ENCODE data around the gene OR2T11. TPM values are rescaled to one million over a fixed set of nuclear protein-coding genes. Genes with fewer than 3 reads are reported as not detected.
"Not testable (repeated sequence)": the region's sequence is repeated elsewhere in the genome, so short reads cannot be mapped to it uniquely, and the experiment has no call there.

Gene OR2T11
- polyA plus RNA-seq: not detected
- long read RNA-seq, donor 1: 0 reads
- long read RNA-seq, donor 2: 0 reads
- long read RNA-seq, donor 3: 0 reads
- long read RNA-seq, donor 4: 0 reads
- long read RNA-seq, donor 5: 0 reads
- long read RNA-seq, donor 6: 0 reads
- long read RNA-seq, donor 7: 0 reads
- long read RNA-seq, donor 8: 0 reads
- long read RNA-seq, donor 9: 0 reads
- long read RNA-seq, donor 10: 0 reads
- long read RNA-seq, donor 11: 0 reads

GRCh38 chr1:248634991-248635390 lies at the start of gene OR2T11:
Gene OR2T11 (minus strand): TSS chr1:248635091. CDS start chr1:248627128, 7,963 bp downstream.
- not testable (repeated sequence) for H3K4me1 ChIP-seq (ENCODE audit: control insufficient read depth, insufficient read depth, low read length); H3K36me3 ChIP-seq (ENCODE audit: control insufficient read depth, insufficient read depth, low read length); H3K4me3 ChIP-seq (ENCODE audit: low read length); H3K9me3 ChIP-seq (ENCODE audit: control insufficient read depth, low read depth, low read length); H3K27me3 ChIP-seq (ENCODE audit: control insufficient read depth, insufficient read depth, low read length); DNase-seq; H3K27ac ChIP-seq (ENCODE audit: low read length)
- no CpG with 5 or more reads among the region's 2 CpGs for WGBS (ENCODE audit: insufficient coverage, low lambda C conversion rate)

- H3K4me3 ChIP-seq (ENCODE audit: low read length): no peak overlapping the region
- H3K9me3 ChIP-seq (ENCODE audit: control insufficient read depth, low read depth, low read length): no peaks in the 10 kb centered on the region
- no CpG with 5 or more reads among the region's 8 CpGs for WGBS (ENCODE audit: insufficient coverage, low lambda C conversion rate)
- H3K27ac ChIP-seq (ENCODE audit: low read length): no peak overlapping the region
- no peaks in the 10 kb centered on the region for H3K36me3 ChIP-seq (ENCODE audit: control insufficient read depth, insufficient read depth, low read length)
- no peak for DNase-seq
- H3K4me1 ChIP-seq (ENCODE audit: control insufficient read depth, insufficient read depth, low read length): no peaks in the 10 kb centered on the region
- no peaks in the 10 kb centered on the region for H3K27me3 ChIP-seq (ENCODE audit: control insufficient read depth, insufficient read depth, low read length)
Observed at GRCh38 chr1:248681651-248682050, 46.8 kb upstream of the OR2T11 start.

GRCh38 chr1:248670003-248670402 lies 35.1 kb upstream of the OR2T11 start:
- no peaks in the 10 kb centered on the region for H3K4me1 ChIP-seq (ENCODE audit: control insufficient read depth, insufficient read depth, low read length)
- no peak for DNase-seq
- H3K4me3 ChIP-seq (ENCODE audit: low read length): no peak overlapping the region
- H3K9me3 ChIP-seq (ENCODE audit: control insufficient read depth, low read depth, low read length): peaks cover 10% of the 10 kb centered on the region
- no CpG with 5 or more reads among the region's 1 CpG for WGBS (ENCODE audit: insufficient coverage, low lambda C conversion rate)
- no peak overlapping the region for H3K27ac ChIP-seq (ENCODE audit: low read length)
- no peaks in the 10 kb centered on the region for H3K36me3 ChIP-seq (ENCODE audit: control insufficient read depth, insufficient read depth, low read length)
- H3K27me3 ChIP-seq (ENCODE audit: control insufficient read depth, insufficient read depth, low read length): no peaks in the 10 kb centered on the region

- not testable (repeated sequence) for H3K9me3 ChIP-seq (ENCODE audit: control insufficient read depth, low read depth, low read length); H3K4me3 ChIP-seq (ENCODE audit: low read length); H3K36me3 ChIP-seq (ENCODE audit: control insufficient read depth, insufficient read depth, low read length); H3K27ac ChIP-seq (ENCODE audit: low read length); H3K27me3 ChIP-seq (ENCODE audit: control insufficient read depth, insufficient read depth, low read length); DNase-seq; H3K4me1 ChIP-seq (ENCODE audit: control insufficient read depth, insufficient read depth, low read length)
- 70% methylated on average over 2 of the region's 5 CpGs for WGBS (ENCODE audit: insufficient coverage, low lambda C conversion rate)
Observed at GRCh38 chr1:248663453-248664328, 28.8 kb upstream of the OR2T11 start.

- WGBS (ENCODE audit: insufficient coverage, low lambda C conversion rate): no CpG with 5 or more reads among the region's 6 CpGs
- not testable (repeated sequence) for H3K36me3 ChIP-seq (ENCODE audit: control insufficient read depth, insufficient read depth, low read length); H3K9me3 ChIP-seq (ENCODE audit: control insufficient read depth, low read depth, low read length)
Observed at GRCh38 chr1:248656797-248657196, 21.9 kb upstream of the OR2T11 start.

GRCh38 chr1:248655354-248655753 lies 20.5 kb upstream of the OR2T11 start, which contains the start of gene OR2T27:
Gene OR2T27 (minus strand): TSS chr1:248655528. CDS start chr1:248650884, 4,644 bp downstream.
- H3K27me3 ChIP-seq (ENCODE audit: control insufficient read depth, insufficient read depth, low read length); H3K27ac ChIP-seq (ENCODE audit: low read length); H3K9me3 ChIP-seq (ENCODE audit: control insufficient read depth, low read depth, low read length); H3K4me1 ChIP-seq (ENCODE audit: control insufficient read depth, insufficient read depth, low read length); DNase-seq; H3K36me3 ChIP-seq (ENCODE audit: control insufficient read depth, insufficient read depth, low read length); H3K4me3 ChIP-seq (ENCODE audit: low read length): not testable (repeated sequence)
- no CpG with 5 or more reads among the region's 3 CpGs for WGBS (ENCODE audit: insufficient coverage, low lambda C conversion rate)

More at GRCh38 chr1:248656797-248657196, 21.9 kb upstream of the OR2T11 start:
- H3K27me3 ChIP-seq (ENCODE audit: control insufficient read depth, insufficient read depth, low read length); H3K27ac ChIP-seq (ENCODE audit: low read length); H3K4me3 ChIP-seq (ENCODE audit: low read length); DNase-seq; H3K4me1 ChIP-seq (ENCODE audit: control insufficient read depth, insufficient read depth, low read length): not testable (repeated sequence)

GRCh38 chr1:248648770-248649536 lies 14.1 kb upstream of the OR2T11 start:
- no CpG with 5 or more reads among the region's 1 CpG for WGBS (ENCODE audit: insufficient coverage, low lambda C conversion rate)
- not testable (repeated sequence) for H3K27ac ChIP-seq (ENCODE audit: low read length)

GRCh38 chr1:248645178-248645577 lies 10.3 kb upstream of the OR2T11 start, which contains the start of gene OR2T35:
Gene OR2T35 (minus strand): TSS chr1:248645278. CDS start chr1:248639258, 6,020 bp downstream.
- H3K4me3 ChIP-seq (ENCODE audit: low read length); DNase-seq; H3K27me3 ChIP-seq (ENCODE audit: control insufficient read depth, insufficient read depth, low read length); H3K9me3 ChIP-seq (ENCODE audit: control insufficient read depth, low read depth, low read length); H3K27ac ChIP-seq (ENCODE audit: low read length); H3K36me3 ChIP-seq (ENCODE audit: control insufficient read depth, insufficient read depth, low read length); H3K4me1 ChIP-seq (ENCODE audit: control insufficient read depth, insufficient read depth, low read length): not testable (repeated sequence)
- no CpG with 5 or more reads among the region's 3 CpGs for WGBS (ENCODE audit: insufficient coverage, low lambda C conversion rate)

More at GRCh38 chr1:248648770-248649536, 14.1 kb upstream of the OR2T11 start:
- H3K27me3 ChIP-seq (ENCODE audit: control insufficient read depth, insufficient read depth, low read length); H3K36me3 ChIP-seq (ENCODE audit: control insufficient read depth, insufficient read depth, low read length); H3K4me3 ChIP-seq (ENCODE audit: low read length); DNase-seq; H3K4me1 ChIP-seq (ENCODE audit: control insufficient read depth, insufficient read depth, low read length); H3K9me3 ChIP-seq (ENCODE audit: control insufficient read depth, low read depth, low read length): not testable (repeated sequence)

GRCh38 chr1:248642971-248643651 lies 8.2 kb upstream of the OR2T11 start:
- not testable (repeated sequence) for DNase-seq; H3K9me3 ChIP-seq (ENCODE audit: control insufficient read depth, low read depth, low read length)
- no CpG with 5 or more reads among the region's 4 CpGs for WGBS (ENCODE audit: insufficient coverage, low lambda C conversion rate)

GRCh38 chr1:248641583-248641982 lies 6.7 kb upstream of the OR2T11 start:
- not testable (repeated sequence) for H3K9me3 ChIP-seq (ENCODE audit: control insufficient read depth, low read depth, low read length); DNase-seq; H3K27me3 ChIP-seq (ENCODE audit: control insufficient read depth, insufficient read depth, low read length); H3K36me3 ChIP-seq (ENCODE audit: control insufficient read depth, insufficient read depth, low read length); H3K4me3 ChIP-seq (ENCODE audit: low read length); H3K27ac ChIP-seq (ENCODE audit: low read length); H3K4me1 ChIP-seq (ENCODE audit: control insufficient read depth, insufficient read depth, low read length)
- WGBS (ENCODE audit: insufficient coverage, low lambda C conversion rate): no CpG with 5 or more reads among the region's 5 CpGs

More at GRCh38 chr1:248642971-248643651, 8.2 kb upstream of the OR2T11 start:
- not testable (repeated sequence) for H3K36me3 ChIP-seq (ENCODE audit: control insufficient read depth, insufficient read depth, low read length); H3K27me3 ChIP-seq (ENCODE audit: control insufficient read depth, insufficient read depth, low read length); H3K4me3 ChIP-seq (ENCODE audit: low read length); H3K4me1 ChIP-seq (ENCODE audit: control insufficient read depth, insufficient read depth, low read length); H3K27ac ChIP-seq (ENCODE audit: low read length)

All from large intestine (tissue), 12 donors.